Measurements from ENCODE around the gene FMNL3. TPM values are rescaled to one million over a fixed set of nuclear protein-coding genes. Genes with fewer than 3 reads are reported as not detected.

FMNL3 gene
- total and polyA plus RNA-seq, 2 experiments from 2014 or later: 8.7 to 32.6 TPM

- H2AFZ ChIP-seq: no peak overlapping the region
- peaks cover 19% of the 10 kb centered on the region for H3K4me1 ChIP-seq (ENCODE audit: insufficient read depth)
- TF ChIP-seq ETS1 (IDR thresholded peaks at IDR 0.05) (no peak), STAT1 (IDR thresholded peaks at IDR 0.05; ENCODE audit: unreplicated experiment) (no peak), EZH2 (IDR thresholded peaks at IDR 0.05; ENCODE audit: low read depth, unreplicated experiment) (no peak), POLR2AphosphoS5 (IDR thresholded peaks at IDR 0.05; ENCODE audit: low read depth) (no peak), JUNB (IDR thresholded peaks at IDR 0.05; ENCODE audit: unreplicated experiment) (no peak)
- TF ChIP-seq, protein P1, sequence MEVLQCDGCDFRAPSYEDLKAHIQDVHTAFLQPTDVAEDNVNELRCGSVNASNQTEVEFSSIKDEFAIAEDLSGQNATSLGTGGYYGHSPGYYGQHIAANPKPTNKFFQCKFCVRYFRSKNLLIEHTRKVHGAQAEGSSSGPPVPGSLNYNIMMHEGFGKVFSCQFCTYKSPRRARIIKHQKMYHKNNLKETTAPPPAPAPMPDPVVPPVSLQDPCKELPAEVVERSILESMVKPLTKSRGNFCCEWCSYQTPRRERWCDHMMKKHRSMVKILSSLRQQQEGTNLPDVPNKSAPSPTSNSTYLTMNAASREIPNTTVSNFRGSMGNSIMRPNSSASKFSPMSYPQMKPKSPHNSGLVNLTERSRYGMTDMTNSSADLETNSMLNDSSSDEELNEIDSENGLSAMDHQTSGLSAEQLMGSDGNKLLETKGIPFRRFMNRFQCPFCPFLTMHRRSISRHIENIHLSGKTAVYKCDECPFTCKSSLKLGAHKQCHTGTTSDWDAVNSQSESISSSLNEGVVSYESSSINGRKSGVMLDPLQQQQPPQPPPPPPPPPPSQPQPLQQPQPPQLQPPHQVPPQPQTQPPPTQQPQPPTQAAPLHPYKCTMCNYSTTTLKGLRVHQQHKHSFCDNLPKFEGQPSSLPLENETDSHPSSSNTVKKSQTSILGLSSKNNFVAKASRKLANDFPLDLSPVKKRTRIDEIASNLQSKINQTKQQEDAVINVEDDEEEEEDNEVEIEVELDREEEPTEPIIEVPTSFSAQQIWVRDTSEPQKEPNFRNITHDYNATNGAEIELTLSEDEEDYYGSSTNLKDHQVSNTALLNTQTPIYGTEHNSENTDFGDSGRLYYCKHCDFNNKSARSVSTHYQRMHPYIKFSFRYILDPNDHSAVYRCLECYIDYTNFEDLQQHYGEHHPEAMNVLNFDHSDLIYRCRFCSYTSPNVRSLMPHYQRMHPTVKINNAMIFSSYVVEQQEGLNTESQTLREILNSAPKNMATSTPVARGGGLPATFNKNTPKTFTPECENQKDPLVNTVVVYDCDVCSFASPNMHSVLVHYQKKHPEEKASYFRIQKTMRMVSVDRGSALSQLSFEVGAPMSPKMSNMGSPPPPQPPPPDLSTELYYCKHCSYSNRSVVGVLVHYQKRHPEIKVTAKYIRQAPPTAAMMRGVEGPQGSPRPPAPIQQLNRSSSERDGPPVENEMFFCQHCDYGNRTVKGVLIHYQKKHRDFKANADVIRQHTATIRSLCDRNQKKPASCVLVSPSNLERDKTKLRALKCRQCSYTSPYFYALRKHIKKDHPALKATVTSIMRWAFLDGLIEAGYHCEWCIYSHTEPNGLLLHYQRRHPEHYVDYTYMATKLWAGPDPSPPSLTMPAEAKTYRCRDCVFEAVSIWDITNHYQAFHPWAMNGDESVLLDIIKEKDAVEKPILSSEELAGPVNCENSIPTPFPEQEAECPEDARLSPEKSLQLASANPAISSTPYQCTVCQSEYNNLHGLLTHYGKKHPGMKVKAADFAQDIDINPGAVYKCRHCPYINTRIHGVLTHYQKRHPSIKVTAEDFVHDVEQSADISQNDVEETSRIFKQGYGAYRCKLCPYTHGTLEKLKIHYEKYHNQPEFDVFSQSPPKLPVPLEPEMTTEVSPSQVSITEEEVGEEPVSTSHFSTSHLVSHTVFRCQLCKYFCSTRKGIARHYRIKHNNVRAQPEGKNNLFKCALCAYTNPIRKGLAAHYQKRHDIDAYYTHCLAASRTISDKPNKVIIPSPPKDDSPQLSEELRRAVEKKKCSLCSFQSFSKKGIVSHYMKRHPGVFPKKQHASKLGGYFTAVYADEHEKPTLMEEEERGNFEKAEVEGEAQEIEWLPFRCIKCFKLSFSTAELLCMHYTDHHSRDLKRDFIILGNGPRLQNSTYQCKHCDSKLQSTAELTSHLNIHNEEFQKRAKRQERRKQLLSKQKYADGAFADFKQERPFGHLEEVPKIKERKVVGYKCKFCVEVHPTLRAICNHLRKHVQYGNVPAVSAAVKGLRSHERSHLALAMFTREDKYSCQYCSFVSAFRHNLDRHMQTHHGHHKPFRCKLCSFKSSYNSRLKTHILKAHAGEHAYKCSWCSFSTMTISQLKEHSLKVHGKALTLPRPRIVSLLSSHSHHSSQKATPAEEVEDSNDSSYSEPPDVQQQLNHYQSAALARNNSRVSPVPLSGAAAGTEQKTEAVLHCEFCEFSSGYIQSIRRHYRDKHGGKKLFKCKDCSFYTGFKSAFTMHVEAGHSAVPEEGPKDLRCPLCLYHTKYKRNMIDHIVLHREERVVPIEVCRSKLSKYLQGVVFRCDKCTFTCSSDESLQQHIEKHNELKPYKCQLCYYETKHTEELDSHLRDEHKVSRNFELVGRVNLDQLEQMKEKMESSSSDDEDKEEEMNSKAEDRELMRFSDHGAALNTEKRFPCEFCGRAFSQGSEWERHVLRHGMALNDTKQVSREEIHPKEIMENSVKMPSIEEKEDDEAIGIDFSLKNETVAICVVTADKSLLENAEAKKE (CRISPR knock-in tag; IDR thresholded peaks at IDR 0.05): no peak
- peaks cover 12% of the 10 kb centered on the region for H3F3A ChIP-seq (replicated peaks; ENCODE audit: low read depth)
- no peaks in the 10 kb centered on the region for H4K20me1 ChIP-seq (replicated peaks; ENCODE audit: insufficient read depth)
- no peak for DNase-seq (ENCODE audit: low spot score)
- Mint-ChIP-seq H3K27ac (no peak overlapping the region), H3K36me3 (ENCODE audit: low read depth) (peaks cover 3% of the 10 kb centered on the region; the same call in 1 of the 3 replicates), H3K4me1 (peaks cover 30% of the 10 kb centered on the region), H3K4me3 (no peak overlapping the region), H3K9me3 (no peaks in the 10 kb centered on the region), H3K27me3 (ENCODE audit: insufficient read depth, low read depth, poor library complexity) (peaks cover 17% of the 10 kb centered on the region)
- peaks cover 7% of the 10 kb centered on the region; the same call in 1 of the 2 replicates for H3K27me3 ChIP-seq (ENCODE audit: insufficient read depth)
- H3K79me2 ChIP-seq (replicated peaks; ENCODE audit: insufficient read depth): no peaks in the 10 kb centered on the region
- no peaks in the 10 kb centered on the region for H3K9me2 ChIP-seq (ENCODE audit: insufficient read depth)
- H3K36me3 ChIP-seq (ENCODE audit: insufficient read depth): no peaks in the 10 kb centered on the region
- H3K27ac ChIP-seq (ENCODE audit: low read depth): no peak overlapping the region
- ATAC-seq: no peak
- H3K4me3 ChIP-seq: no peak overlapping the region
- no peak overlapping the region for H3K4me2 ChIP-seq
Measured at GRCh38 chr12:49626169-49626835, 80.9 kb downstream of the FMNL3 start.
